Astrocyte of the spinal cord (primary cell): ENCODE data around the gene DPH2.

Experiments
- DNase-seq: peaks from one replicate; pipeline ENCODE4 v3.0.0; 2011; ENCODE audit warnings: low read depth, low spot score
- H3K4me3 ChIP-seq: 2 replicates; pipeline ENCODE4 v1.5.1; 2011; ENCODE audit warnings: low read depth, mild to moderate bottlenecking, low read length, moderate library complexity
- in situ Hi-C: cut with HindIII; loops from 2 replicates; pipeline ENCODE4 v1.10.0; 2017; ENCODE audit warnings: low sequenced_read_pairs
- TF ChIP-seq, protein P1 (sequence below): IDR thresholded peaks from 2 replicates; pipeline ENCODE4 v1.5.1; 2012; ENCODE audit warnings: low read depth, mild to moderate bottlenecking, low read length, inconsistent platforms

The DPH2 gene

DNA sequence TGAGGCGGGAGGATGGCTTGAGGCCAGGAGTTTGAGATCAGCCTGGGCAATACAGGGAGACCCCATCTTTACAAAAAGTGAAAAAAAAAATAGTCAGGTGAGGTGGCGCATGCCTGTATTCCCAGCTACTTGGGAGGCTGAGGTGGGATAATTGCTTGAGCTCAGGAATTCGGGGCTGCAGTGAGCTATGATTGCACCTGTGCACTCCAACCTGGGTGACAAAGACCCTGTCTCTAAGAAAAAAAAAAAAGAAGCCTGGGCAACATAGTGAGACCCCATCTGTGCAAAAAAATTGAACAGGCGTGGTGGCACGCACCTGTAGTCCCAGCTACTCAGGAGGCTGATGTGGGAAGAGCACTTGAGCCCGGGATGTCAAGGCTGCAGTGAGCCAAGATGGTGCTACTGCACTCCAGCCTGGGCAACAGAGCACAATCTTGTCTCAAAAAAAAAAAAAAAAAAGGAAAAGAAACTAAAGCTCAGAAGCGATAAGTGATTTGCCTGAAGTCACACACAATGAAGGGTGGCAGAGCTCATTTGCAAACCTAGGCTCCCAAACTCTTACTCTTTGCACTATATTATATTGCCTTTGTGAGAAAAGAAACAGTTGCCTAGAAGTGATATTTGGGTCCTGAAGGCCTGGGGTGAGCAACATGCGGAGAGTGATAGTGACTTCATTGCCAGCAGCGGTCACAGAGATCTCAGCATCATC lies 23.6 kb downstream of the DPH2 start:
- TF ChIP-seq, protein P1, sequence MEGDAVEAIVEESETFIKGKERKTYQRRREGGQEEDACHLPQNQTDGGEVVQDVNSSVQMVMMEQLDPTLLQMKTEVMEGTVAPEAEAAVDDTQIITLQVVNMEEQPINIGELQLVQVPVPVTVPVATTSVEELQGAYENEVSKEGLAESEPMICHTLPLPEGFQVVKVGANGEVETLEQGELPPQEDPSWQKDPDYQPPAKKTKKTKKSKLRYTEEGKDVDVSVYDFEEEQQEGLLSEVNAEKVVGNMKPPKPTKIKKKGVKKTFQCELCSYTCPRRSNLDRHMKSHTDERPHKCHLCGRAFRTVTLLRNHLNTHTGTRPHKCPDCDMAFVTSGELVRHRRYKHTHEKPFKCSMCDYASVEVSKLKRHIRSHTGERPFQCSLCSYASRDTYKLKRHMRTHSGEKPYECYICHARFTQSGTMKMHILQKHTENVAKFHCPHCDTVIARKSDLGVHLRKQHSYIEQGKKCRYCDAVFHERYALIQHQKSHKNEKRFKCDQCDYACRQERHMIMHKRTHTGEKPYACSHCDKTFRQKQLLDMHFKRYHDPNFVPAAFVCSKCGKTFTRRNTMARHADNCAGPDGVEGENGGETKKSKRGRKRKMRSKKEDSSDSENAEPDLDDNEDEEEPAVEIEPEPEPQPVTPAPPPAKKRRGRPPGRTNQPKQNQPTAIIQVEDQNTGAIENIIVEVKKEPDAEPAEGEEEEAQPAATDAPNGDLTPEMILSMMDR: no peak

DNA sequence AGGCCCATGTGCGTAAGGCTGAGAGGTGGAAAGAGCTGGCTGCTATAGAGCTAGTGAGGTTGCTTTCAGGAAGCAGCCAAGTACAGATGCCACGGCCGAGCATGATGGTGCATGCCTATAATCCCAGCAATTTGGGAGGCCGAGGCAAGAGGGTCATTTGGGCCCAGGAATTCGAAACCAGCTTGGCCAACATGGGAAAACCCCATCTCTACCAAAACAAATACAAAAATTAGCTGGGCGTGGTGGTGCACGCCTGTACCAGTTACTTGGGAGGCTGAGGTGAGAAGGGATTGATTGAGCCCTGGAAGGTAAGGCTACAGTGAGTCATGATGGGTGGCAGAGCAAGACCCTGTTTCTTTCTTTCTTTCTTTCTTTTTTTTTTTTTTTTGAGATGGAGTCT lies 24.3 kb downstream of the DPH2 start:
- H3K4me3 ChIP-seq: no peak overlapping the region
- in situ Hi-C loops: no loop called here
- TF ChIP-seq, protein P1: no peak
- DNase-seq: no peak

More for the DNA sequence above, 23.6 kb downstream of the DPH2 start:
- in situ Hi-C loops: no loop called here
- H3K4me3 ChIP-seq: no peak overlapping the region
- no peak for DNase-seq

DNA sequence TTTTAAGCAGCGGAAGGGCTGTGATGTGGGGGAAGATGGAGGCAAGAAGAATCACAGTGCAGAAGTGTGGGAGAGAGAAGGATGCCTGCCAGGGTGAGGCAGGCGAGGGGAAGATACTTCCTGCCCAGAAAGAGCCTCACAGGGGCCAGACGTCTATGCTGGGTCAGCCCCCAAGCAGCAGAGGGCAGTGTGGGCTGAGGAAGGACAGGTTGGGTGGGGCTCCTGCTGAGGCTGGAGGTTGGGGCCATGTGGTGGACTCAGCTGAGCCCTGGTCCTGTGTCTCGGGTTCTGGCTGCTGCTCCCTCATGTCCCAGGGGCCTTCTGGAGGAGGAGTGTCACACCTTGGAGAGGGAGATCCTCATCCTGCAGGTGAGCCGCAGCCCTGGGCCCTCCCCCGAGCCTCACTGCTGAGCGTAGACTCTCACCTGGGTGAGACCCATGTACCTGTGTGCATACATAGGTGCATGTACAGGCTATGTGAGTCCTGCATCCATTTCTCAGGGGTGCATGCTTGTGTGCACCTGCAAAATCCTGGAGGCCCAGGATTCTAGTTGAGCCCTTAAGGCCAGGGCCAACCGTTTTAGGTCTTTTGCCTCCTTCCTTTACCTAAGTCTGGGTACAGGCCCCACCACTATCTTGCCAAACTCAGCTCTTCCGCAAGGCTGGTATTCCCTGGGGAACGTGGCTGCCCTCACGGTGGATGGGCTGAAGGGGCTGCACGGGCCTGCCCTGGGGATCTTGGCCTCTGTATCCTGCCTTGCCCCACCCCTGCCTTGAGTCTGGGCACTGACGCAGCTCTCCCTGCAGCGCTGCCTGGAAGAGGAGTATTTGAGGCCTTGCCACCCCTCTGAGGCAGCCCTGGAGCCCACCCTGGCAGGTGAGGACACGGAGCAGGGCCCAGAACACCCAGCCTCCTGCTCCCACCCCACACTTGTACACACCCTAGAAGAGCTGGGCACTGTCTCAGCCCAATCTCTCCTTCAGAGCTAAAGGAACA lies 25.3 kb downstream of the DPH2 start:
- TF ChIP-seq, protein P1: peak; percentile 33
- in situ Hi-C loops: no loop called here
- DNase-seq: no peak
- no peak overlapping the region for H3K4me3 ChIP-seq

DNA sequence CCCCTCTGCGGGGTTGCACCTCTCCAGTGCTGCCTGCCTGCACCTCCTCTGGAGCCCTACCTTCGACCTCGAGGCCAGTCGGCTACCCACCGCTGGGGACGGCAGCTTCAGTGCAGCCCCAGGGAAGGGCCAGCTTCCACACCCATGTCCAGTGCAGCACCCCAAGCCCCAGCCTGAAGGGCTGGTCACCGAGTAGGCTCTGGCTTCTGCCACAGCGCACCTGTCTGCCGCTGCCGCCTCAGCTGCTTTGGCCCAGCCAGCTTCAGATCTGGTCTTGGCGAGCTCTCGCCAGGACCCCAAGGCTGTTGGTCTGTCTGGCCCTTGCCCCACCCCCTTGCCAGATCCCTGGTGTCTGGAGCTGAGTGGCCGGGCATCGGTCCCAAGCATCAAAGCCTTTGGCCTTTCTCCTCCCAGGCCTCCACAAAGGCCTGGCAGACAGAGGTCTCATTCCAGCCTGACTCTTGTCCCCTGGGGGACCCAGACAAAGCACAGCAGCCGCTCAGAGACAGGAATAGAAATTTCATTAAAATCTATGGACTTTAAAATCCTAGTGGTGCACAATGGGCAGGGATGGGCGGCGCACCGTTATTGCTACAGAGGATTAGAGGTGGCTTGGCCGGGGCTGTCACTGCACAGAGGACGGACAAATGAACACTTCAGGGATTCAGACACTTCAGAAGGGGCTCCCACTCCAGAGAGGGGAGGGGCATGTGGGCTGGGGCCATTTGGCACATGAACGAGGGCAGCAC lies 26.3 kb downstream of the DPH2 start:
- no peak for DNase-seq
- TF ChIP-seq, protein P1: no peak
- H3K4me3 ChIP-seq: no peak overlapping the region
- in situ Hi-C loops: no loop called here

DNA sequence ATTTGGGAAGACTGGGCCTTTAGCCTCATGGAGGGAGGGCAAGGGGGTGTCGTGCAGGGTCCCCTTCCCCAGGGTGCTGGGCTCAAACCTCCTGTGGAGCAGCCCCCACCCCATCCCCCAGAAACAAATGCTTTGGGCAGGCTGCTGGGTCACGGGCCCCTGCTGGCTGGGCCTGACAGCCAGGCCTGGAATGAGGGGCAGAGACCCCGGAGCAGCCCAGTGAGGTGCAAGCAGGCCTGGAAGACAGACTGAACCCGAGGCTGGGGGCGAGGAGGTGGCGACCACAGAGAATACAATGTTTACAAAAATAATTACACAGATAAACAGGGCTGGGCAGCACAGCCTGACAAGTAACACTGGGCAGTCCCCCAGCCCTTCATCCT lies 26.9 kb downstream of the DPH2 start:
- in situ Hi-C loops: no loop called here
- TF ChIP-seq, protein P1: no peak
- H3K4me3 ChIP-seq: no peak overlapping the region
- no peak for DNase-seq

DNA sequence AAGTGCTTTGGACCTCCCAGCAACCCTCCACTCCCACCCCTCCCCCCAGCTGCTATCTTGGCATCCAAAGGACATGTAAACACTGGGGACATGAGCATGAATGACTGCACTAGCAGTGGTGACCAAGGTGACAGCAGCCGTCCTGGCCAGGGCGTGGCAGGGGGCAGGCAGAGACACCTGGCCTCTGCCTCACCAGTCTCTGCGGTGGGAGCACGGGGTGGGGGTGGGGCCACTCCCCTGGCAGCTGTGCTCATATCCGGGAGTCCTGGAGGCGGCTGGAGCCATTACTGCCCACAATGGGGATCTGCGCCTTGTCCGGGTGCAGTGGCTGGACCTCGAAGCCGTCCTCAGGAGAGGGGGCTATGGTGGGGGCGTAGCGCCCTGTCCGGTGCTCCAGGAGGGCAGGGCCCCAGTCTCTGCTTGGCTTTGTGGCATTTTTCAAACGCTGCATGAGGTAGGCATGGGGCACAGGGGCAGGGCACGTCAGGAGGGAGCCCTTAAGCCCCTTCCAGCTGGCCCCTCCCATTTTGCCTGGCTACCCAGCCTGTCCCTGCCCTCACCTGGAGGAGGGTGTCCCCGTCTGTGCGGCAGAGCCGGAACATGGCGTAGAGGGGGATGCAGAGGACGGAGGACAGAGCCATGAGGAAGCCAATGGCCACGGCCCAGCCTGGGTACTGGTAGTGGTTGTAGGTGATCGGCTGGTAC lies 27.6 kb downstream of the DPH2 start:
- TF ChIP-seq, protein P1: no peak
- DNase-seq: no peak
- no peak overlapping the region for H3K4me3 ChIP-seq
- in situ Hi-C loops: no loop called here
